HG03571 (cell line): ENCODE measurements around the gene ADIRF.
"Not testable (repeated sequence)": the region's sequence is repeated elsewhere in the genome, so short reads cannot be mapped to it uniquely, and the experiment has no call there.

Source experiments
- ATAC-seq: cut with Tn5 transposase; IDR thresholded peaks from one replicate; pipeline ENCODE4 v1.9.1; 2021; ENCODE audit not compliant: unreplicated experiment

The ADIRF gene

DNA sequence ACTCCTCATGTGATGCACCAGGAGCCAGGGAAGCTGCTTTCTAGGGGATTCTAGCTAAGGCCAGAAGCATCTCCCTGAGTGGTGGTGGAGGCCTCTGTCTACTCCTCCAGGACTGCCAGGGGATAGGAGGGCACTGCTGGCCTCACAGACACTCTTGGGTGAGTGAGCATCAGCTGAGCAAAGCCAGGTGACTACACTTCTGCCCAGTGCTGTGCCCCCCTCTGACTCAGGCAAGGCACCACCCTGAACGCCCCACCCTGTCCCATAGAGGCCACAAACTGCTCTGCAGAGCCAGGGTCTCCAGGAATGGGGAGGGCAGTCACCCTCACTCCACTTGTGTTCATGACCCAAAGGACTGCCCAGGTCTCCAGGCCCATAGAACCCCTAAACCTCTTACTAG, 51.2 kb downstream of the ADIRF start:
- ATAC-seq: not testable (repeated sequence)

DNA sequence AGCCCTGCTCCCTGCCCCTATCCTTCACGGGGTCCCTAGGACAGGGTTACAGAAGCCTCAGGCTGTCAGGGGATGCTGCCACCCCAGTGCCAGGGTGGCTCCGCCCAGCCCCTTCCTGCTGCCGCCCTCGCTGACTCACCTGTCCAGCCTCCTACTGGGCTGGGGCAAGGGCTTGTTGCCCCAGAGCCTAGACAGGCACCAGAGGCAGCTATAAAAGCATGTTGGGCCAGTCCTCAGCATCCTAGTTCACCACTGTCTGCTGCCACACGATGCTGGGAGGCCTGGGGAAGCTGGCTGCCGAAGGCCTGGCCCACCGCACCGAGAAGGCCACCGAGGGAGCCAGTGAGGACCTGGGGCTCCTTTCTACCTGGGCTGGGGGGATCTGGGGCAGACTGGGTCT, 51.8 kb downstream of the ADIRF start, which contains the start of gene FAM25A:
Gene FAM25A, plus strand, starts transcription at position 239 of the 400 bp plus-strand sequence. Its CDS starts 31 bp downstream, at position 270.
- not testable (repeated sequence) for ATAC-seq
